SU-DHL-6 (cell line): ENCODE data around the gene AGAP3.

Source experiments
- H2AFZ ChIP-seq: fragments of 200-600 bp; sonication (generic); 2 replicates; pipeline ENCODE4 v1.6.1; 2014; ENCODE audit warnings: low read depth, mild to moderate bottlenecking, moderate library complexity, mixed read lengths, antibody characterized with exemption, low read length; ENCODE audit not compliant: severe bottlenecking
- H3F3A ChIP-seq: fragments of 200-600 bp; shearing (Covaris generic); 2 replicates; pipeline ENCODE4 v1.6.0; 2016; ENCODE audit warnings: antibody characterized with exemption, mild to moderate bottlenecking; ENCODE audit not compliant: insufficient read depth
- H3K27ac ChIP-seq: fragments of 200-600 bp; sonication (generic); 2 replicates; pipeline ENCODE4 v1.5.1; 2016; ENCODE audit warnings: low read depth, mild to moderate bottlenecking, low read length, moderate library complexity, mixed read lengths
- H3K27me3 ChIP-seq: fragments of 200-600 bp; sonication (generic), shearing (Covaris generic); 2 replicates; pipeline ENCODE4 v1.6.0; 2014; ENCODE audit warnings: mild to moderate bottlenecking, low read length
- H3K36me3 ChIP-seq: fragments of 200-600 bp; sonication (generic); 2 replicates; pipeline ENCODE4 v1.6.1; 2014; ENCODE audit warnings: mild to moderate bottlenecking, low read length, mixed read lengths
- H3K4me2 ChIP-seq: fragments of 300-600, 200-600 bp; shearing (Covaris generic), sonication (generic); 2 replicates; pipeline ENCODE4 v1.6.0; 2014; ENCODE audit warnings: low read length, low read depth, mild to moderate bottlenecking; ENCODE audit not compliant: poor library complexity, severe bottlenecking
- H3K4me3 ChIP-seq: fragments of 200-600 bp; sonication (generic); 2 replicates; pipeline ENCODE4 v1.5.1; 2014; ENCODE audit warnings: antibody characterized with exemption, low read length, mild to moderate bottlenecking, mixed read lengths; ENCODE audit not compliant: insufficient read depth, poor library complexity, severe bottlenecking
- H3K79me2 ChIP-seq: fragments of 200-600 bp; sonication (generic); 2 replicates; pipeline ENCODE4 v1.6.1; 2014; ENCODE audit warnings: mild to moderate bottlenecking, low read length, moderate library complexity; ENCODE audit not compliant: insufficient read depth
- H3K9ac ChIP-seq: fragments of 200-600 bp; sonication (generic); 2 replicates; pipeline ENCODE4 v1.7.0; 2014; ENCODE audit warnings: mild to moderate bottlenecking, low read length
- H3K9me2 ChIP-seq: fragments of 200-600 bp; sonication (generic); replicated peaks from 2 replicates; pipeline ENCODE4 v1.6.1; 2014; ENCODE audit warnings: low read length; ENCODE audit not compliant: insufficient read depth
- H3K9me3 ChIP-seq: fragments of 200-600 bp; sonication (generic); 2 replicates; pipeline ENCODE4 v1.6.1; 2014; ENCODE audit warnings: low read length, mixed read lengths; ENCODE audit not compliant: insufficient read depth
- H4K20me1 ChIP-seq: fragments of 200-600 bp; sonication (generic); 2 replicates; pipeline ENCODE4 v1.6.1; 2014; ENCODE audit warnings: low read depth, mild to moderate bottlenecking, antibody characterized with exemption, low read length, moderate library complexity, mixed read lengths
- CTCF ChIP-seq: fragments of 200-600 bp; sonication (generic); IDR thresholded peaks from one replicate; pipeline ENCODE4 v1.5.1; 2017; ENCODE audit warnings: antibody characterized with exemption, mild to moderate bottlenecking, low read length, moderate library complexity; ENCODE audit not compliant: insufficient read depth, poor library complexity, severe bottlenecking
- EZH2phosphoT487 ChIP-seq: fragments of 200-600 bp; sonication (generic), shearing (Covaris generic); conservative IDR thresholded peaks from 2 replicates; pipeline ENCODE4 v1.6.1; 2018; ENCODE audit warnings: mild to moderate bottlenecking, antibody characterized with exemption, low read length, moderate library complexity, mixed read lengths

AGAP3 gene

GRCh38 chr7:151047976-151048815 lies 38.1 kb upstream of the AGAP3 start, which contains the start of gene ASIC3:
TSS of gene ASIC3 (plus strand) at chr7:151048531. CDS start at chr7:151048886, 355 bp downstream.
- H2AFZ ChIP-seq: no peak within 1 kb of the TSS
- H3K9me3 ChIP-seq: no peaks in the 10 kb centered on the region
- no peak within 1 kb of the TSS for H3K9ac ChIP-seq
- H3K4me3 ChIP-seq: no peak within 1 kb of the TSS
- H4K20me1 ChIP-seq: no peaks in the 10 kb centered on the region
- no peaks in the 10 kb centered on the region for H3F3A ChIP-seq
- H3K9me2 ChIP-seq: no peaks in the 10 kb centered on the region
- H3K27ac ChIP-seq: no peak within 1 kb of the TSS
- TF ChIP-seq CTCF (no peak), EZH2phosphoT487 (no peak)
- H3K79me2 ChIP-seq: no peaks in the 10 kb centered on the region
- no peaks in the 10 kb centered on the region for H3K36me3 ChIP-seq
- no peaks in the 10 kb centered on the region for H3K27me3 ChIP-seq
- H3K4me2 ChIP-seq: no peak within 1 kb of the TSS

DNA sequence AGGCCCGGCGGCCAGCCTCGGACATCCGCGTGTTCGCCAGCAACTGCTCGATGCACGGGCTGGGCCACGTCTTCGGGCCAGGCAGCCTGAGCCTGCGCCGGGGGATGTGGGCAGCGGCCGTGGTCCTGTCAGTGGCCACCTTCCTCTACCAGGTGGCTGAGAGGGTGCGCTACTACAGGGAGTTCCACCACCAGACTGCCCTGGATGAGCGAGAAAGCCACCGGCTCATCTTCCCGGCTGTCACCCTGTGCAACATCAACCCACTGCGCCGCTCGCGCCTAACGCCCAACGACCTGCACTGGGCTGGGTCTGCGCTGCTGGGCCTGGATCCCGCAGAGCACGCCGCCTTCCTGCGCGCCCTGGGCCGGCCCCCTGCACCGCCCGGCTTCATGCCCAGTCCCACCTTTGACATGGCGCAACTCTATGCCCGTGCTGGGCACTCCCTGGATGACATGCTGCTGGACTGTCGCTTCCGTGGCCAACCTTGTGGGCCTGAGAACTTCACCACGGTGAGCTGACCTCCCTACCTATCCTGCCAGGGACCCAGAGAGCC lies 37.3 kb upstream of the AGAP3 start:
- Histone ChIP-seq H3K79me2 (no peaks in the 10 kb centered on the region), H3K9ac (no peak overlapping the region), H3K9me2 (no peaks in the 10 kb centered on the region), H3K36me3 (no peaks in the 10 kb centered on the region), H3K27me3 (no peaks in the 10 kb centered on the region), H3K27ac (no peak overlapping the region), H3F3A (no peaks in the 10 kb centered on the region), H3K4me2 (no peak overlapping the region), H4K20me1 (no peaks in the 10 kb centered on the region), H3K4me3 (no peak overlapping the region), H2AFZ (no peak overlapping the region), H3K9me3 (no peaks in the 10 kb centered on the region)
- TF ChIP-seq EZH2phosphoT487 (no peak), CTCF (no peak)

- Histone ChIP-seq H3K4me2 (no peak overlapping the region), H3K9ac (no peak overlapping the region)
Measured at GRCh38 chr7:151051108-151051507, 35.2 kb upstream of the AGAP3 start.

More at GRCh38 chr7:151051108-151051507, 35.2 kb upstream of the AGAP3 start:
- no peaks in the 10 kb centered on the region for H3F3A ChIP-seq
- H3K9me2 ChIP-seq: no peaks in the 10 kb centered on the region
- H3K4me3 ChIP-seq: no peak overlapping the region
- no peaks in the 10 kb centered on the region for H3K36me3 ChIP-seq
- H3K9me3 ChIP-seq: no peaks in the 10 kb centered on the region
- H3K27me3 ChIP-seq: no peaks in the 10 kb centered on the region
- no peak overlapping the region for H2AFZ ChIP-seq
- no peak for TF ChIP-seq EZH2phosphoT487
- TF ChIP-seq CTCF: no peak
- no peaks in the 10 kb centered on the region for H3K79me2 ChIP-seq
- no peak overlapping the region for H3K27ac ChIP-seq
- H4K20me1 ChIP-seq: no peaks in the 10 kb centered on the region
